CD14-positive monocyte (primary cell): ENCODE data around the gene KIRREL3. TPM values are rescaled to one million over a fixed set of nuclear protein-coding genes. Genes with fewer than 3 reads are reported as not detected.

Experiments
- DNase-seq, 3 donors: peaks; one replicate each; pipeline ENCODE4 v3.0.0-alpha.2; 2011 to 2022
- H2AFZ ChIP-seq: 2 replicates; pipeline ENCODE4 v1.6.0; 2012; ENCODE audit warnings: mild to moderate bottlenecking, low read depth, low read length, inconsistent platforms; ENCODE audit not compliant: insufficient read depth, poor library complexity, severe bottlenecking
- H3K27ac ChIP-seq, 2 donors: 1 replicate in 1 of 2; 2 replicates in 1 of 2; pipeline ENCODE4 v1.5.1; 2012 to 2013; ENCODE audit warnings: low read length in 2 of 2, control low read depth in 1 of 2, inconsistent platforms in 1 of 2, low read depth in 1 of 2, mild to moderate bottlenecking in 1 of 2
- H3K27me3 ChIP-seq, 2 donors: one replicate each; pipeline versions ENCODE4 v1.6.0 to v1.6.1; 2011 to 2013; ENCODE audit warnings: low read length in 2 of 2; ENCODE audit not compliant: control insufficient read depth in 2 of 2, insufficient read depth in 2 of 2
- H3K36me3 ChIP-seq, 2 donors: replicated peaks in 1 of 2; 1 replicate in 1 of 2; 2 replicates in 1 of 2; pipeline versions ENCODE4 v1.5.1 to v1.6.1; 2012 to 2013; ENCODE audit warnings: low read length in 2 of 2, control low read depth in 1 of 2, inconsistent platforms in 1 of 2, mild to moderate bottlenecking in 1 of 2; ENCODE audit not compliant: insufficient read depth in 2 of 2, control insufficient read depth in 1 of 2
- H3K4me1 ChIP-seq, 2 donors: 1 replicate in 1 of 2; 2 replicates in 1 of 2; pipeline versions ENCODE4 v1.5.1 to v1.6.1; 2012 to 2013; ENCODE audit warnings: low read length in 2 of 2, control low read depth in 1 of 2, inconsistent platforms in 1 of 2, mild to moderate bottlenecking in 1 of 2, moderate library complexity in 1 of 2; ENCODE audit not compliant: insufficient read depth in 2 of 2, control insufficient read depth in 1 of 2
- H3K4me2 ChIP-seq: replicated peaks from 2 replicates; pipeline ENCODE3; 2012; ENCODE audit warnings: low read length, moderate library complexity, mild to moderate bottlenecking; ENCODE audit not compliant: poor library complexity, severe bottlenecking; ENCODE audit errors: extremely low read depth
- H3K4me3 ChIP-seq, 3 experiments: fragments of 200-600 bp in 1 of 3; sonication (generic) in 1 of 3; replicated peaks in 1 of 3; 1 replicate in 2 of 3; 2 replicates in 1 of 3; pipeline ENCODE4 v1.5.1; 2011 to 2013; ENCODE audit warnings: low read length in 3 of 3, mild to moderate bottlenecking in 3 of 3, control low read depth in 2 of 3, low read depth in 2 of 3, inconsistent platforms in 1 of 3, moderate library complexity in 1 of 3
- H3K79me2 ChIP-seq: 2 replicates; pipeline ENCODE4 v1.6.0; 2012; ENCODE audit warnings: mild to moderate bottlenecking, control low read depth, inconsistent platforms, low read length, moderate library complexity; ENCODE audit not compliant: insufficient read depth
- H3K9ac ChIP-seq: 2 replicates; pipeline ENCODE4 v1.6.0; 2017; ENCODE audit warnings: low read length, mild to moderate bottlenecking; ENCODE audit not compliant: insufficient read depth, poor library complexity, severe bottlenecking
- H3K9me3 ChIP-seq, 2 donors: replicated peaks in 1 of 2; 1 replicate in 1 of 2; 2 replicates in 1 of 2; pipeline versions ENCODE4 v1.5.1 to v1.6.1; 2012 to 2013; ENCODE audit warnings: low read length in 2 of 2, control low read depth in 1 of 2; ENCODE audit not compliant: control insufficient read depth in 1 of 2, insufficient read depth in 1 of 2
- H4K20me1 ChIP-seq: 2 replicates; pipeline ENCODE4 v1.6.0; 2012; ENCODE audit warnings: mild to moderate bottlenecking, low read length, control low read depth, moderate library complexity; ENCODE audit not compliant: insufficient read depth
- H3K27ac Mint-ChIP-seq, 7 donors: one replicate each; pipeline ENCODE4 v1.8.0; 2020; ENCODE audit warnings: mild to moderate bottlenecking in 7 of 7, mixed read lengths in 7 of 7, moderate library complexity in 6 of 7, inconsistent platforms in 2 of 7
- H3K27me3 Mint-ChIP-seq, 3 donors: one replicate each; pipeline ENCODE4 v1.8.0; 2021 to 2022; ENCODE audit warnings: low read depth in 3 of 3, mild to moderate bottlenecking in 3 of 3, mixed read lengths in 3 of 3, moderate library complexity in 3 of 3, inconsistent platforms in 1 of 3
- H3K36me3 Mint-ChIP-seq, 2 donors: one replicate each; pipeline ENCODE4 v1.8.0; 2020; ENCODE audit warnings: mixed read lengths in 2 of 2, inconsistent platforms in 1 of 2, mild to moderate bottlenecking in 1 of 2
- H3K4me1 Mint-ChIP-seq: one replicate; pipeline ENCODE4 v1.8.0; 2020; ENCODE audit warnings: mild to moderate bottlenecking, mixed read lengths
- H3K4me3 Mint-ChIP-seq, 2 donors: one replicate each; pipeline ENCODE4 v1.8.0; 2020; ENCODE audit warnings: mild to moderate bottlenecking in 2 of 2, mixed read lengths in 2 of 2, moderate library complexity in 1 of 2
- H3K9me3 Mint-ChIP-seq, 7 donors: one replicate each; pipeline ENCODE4 v1.8.0; 2020 to 2022; ENCODE audit warnings: mixed read lengths in 7 of 7, mild to moderate bottlenecking in 6 of 7, moderate library complexity in 6 of 7, inconsistent platforms in 2 of 7
- CTCF ChIP-seq: fragments of 200-600 bp; IDR thresholded peaks from one replicate; pipeline ENCODE4 v1.8.0; 2022; ENCODE audit warnings: antibody characterized with exemption, mild to moderate bottlenecking
- WGBS: methylation state at CpG from one replicate; pipeline ENCODE4 v1.1.5; 2013; ENCODE audit warnings: missing lambda C conversion rate; ENCODE audit not compliant: insufficient coverage; 5-methylcytosine and 5-hydroxymethylcytosine counted together
- intact Hi-C, 2 donors: fragments of 100-400 bp; cut with micrococcal nuclease; formaldehyde crosslinking; loops; one replicate each; pipeline versions ENCODE4 v1.15.0 to v1.15.1; 2023
- polyA plus RNA-seq, 3 donors: library from polyadenylated mRNA; depleted of rRNA in 1 of 3; unstranded in 2 of 3; stranded (reverse) in 1 of 3; fragments of 300-500 nt in 2 of 3; fragments of >200 nt in 1 of 3; fragmentation: Illumina TruSeq in 2 of 3; gene quantifications; 1 replicate in 2 of 3; 2 replicates in 1 of 3; pipeline ENCODE4 v1.2.3, GENCODE V29; 2012 to 2021

The KIRREL3 gene
- polyA plus RNA-seq, 3 donors, result not detected

DNA sequence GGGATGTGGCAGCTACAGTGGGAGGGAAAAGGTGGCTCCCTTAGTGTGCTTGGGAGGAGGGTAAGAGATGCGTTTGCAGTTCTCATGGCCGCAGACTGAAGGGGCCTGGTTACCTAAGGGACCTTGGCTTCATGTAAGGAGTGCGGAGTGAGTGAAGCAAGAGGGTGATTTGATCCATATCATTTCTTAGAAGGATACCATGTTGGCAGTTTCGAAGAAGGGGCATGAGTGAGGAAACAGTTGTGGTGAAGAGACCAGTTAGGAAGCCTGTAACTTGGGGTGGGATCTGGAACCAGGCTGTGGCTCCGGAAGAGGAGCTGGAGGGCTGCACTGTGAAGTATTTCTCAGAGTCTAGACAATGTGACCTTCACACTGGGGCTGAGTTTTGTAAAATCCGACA, 600.1 kb downstream of the KIRREL3 start:
- no peak overlapping the region for H3K9ac ChIP-seq
- H3K27me3 ChIP-seq, result no peaks in the 10 kb centered on the region
- no peaks in the 10 kb centered on the region for H4K20me1 ChIP-seq
- no peak overlapping the region for H3K4me3 ChIP-seq
- no peak overlapping the region for H3K4me2 ChIP-seq
- no peak for DNase-seq
- H2AFZ ChIP-seq, result no peak overlapping the region
- no peak overlapping the region for H3K27ac ChIP-seq
- intact Hi-C loops, result no loop called here
- H3K9me3 Mint-ChIP-seq, result peaks cover 0 to 8% (median 4%) of the 10 kb centered on the region in 7 donors
- TF ChIP-seq CTCF, result no peak
- peaks cover 0 to 4% of the 10 kb centered on the region in 2 donors for H3K36me3 ChIP-seq
- no peak overlapping the region for H3K27ac Mint-ChIP-seq
- peaks cover 6% of the 10 kb centered on the region in 2 donors for H3K36me3 Mint-ChIP-seq
- H3K27me3 Mint-ChIP-seq, result peaks cover 0 to 2% (median 0%) of the 10 kb centered on the region in 3 donors
- H3K79me2 ChIP-seq, result peaks cover 22% of the 10 kb centered on the region
- 80% methylated on average over 5 of the region's 6 CpGs for WGBS
- H3K4me1 Mint-ChIP-seq, result peaks cover 10% of the 10 kb centered on the region
- H3K9me3 ChIP-seq, result no peaks in the 10 kb centered on the region
- no peak overlapping the region for H3K4me3 Mint-ChIP-seq
- H3K4me1 ChIP-seq, result peaks cover under 1 to 3% of the 10 kb centered on the region in 2 donors

DNA sequence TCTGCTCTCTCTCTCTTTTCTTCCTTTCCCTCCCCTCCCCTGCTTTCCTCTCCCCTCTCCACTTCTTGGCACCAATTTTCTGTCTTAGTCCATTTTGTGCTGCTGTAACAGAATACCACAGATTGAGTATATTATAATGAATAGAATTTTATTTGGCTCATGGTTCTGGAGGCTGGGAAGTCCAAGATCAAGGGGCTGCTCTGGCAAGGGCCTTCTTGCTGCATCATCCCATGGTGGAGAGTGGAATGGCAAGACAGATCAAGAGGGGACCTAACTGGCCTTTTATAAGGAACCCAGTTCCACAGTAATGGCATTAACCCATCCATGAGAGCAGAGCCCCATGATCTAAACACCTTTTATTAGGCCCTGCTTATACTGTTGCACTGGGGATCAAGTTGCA, 600.6 kb downstream of the KIRREL3 start:
- no peaks in the 10 kb centered on the region for H3K9me3 ChIP-seq
- no peak overlapping the region for H3K4me2 ChIP-seq
- Mint-ChIP-seq H3K9me3 (peaks cover 0 to 8% (median 4%) of the 10 kb centered on the region in 7 donors), H3K4me1 (peaks cover 5% of the 10 kb centered on the region), H3K4me3 (no peak overlapping the region), H3K36me3 (peaks cover 6 to 8% of the 10 kb centered on the region in 2 donors), H3K27ac (no peak overlapping the region), H3K27me3 (peaks cover 0 to 2% (median 0%) of the 10 kb centered on the region in 3 donors)
- H3K36me3 ChIP-seq, result peaks cover 0 to 4% of the 10 kb centered on the region in 2 donors
- no peak overlapping the region for H3K4me3 ChIP-seq
- no peak overlapping the region for H3K27ac ChIP-seq
- H2AFZ ChIP-seq, result no peak overlapping the region
- no peaks in the 10 kb centered on the region for H4K20me1 ChIP-seq
- DNase-seq, result no peak
- no peaks in the 10 kb centered on the region for H3K27me3 ChIP-seq
- no peak overlapping the region for H3K9ac ChIP-seq
- peaks cover 26% of the 10 kb centered on the region for H3K79me2 ChIP-seq
- no peak for TF ChIP-seq CTCF
- intact Hi-C loops, result no loop called here
- no peaks in the 10 kb centered on the region for H3K4me1 ChIP-seq
